Measurements from ENCODE around the gene PLPPR1. TPM values are rescaled to one million over a fixed set of nuclear protein-coding genes. Genes with fewer than 3 reads are reported as not detected.

The PLPPR1 gene
- total and polyA plus RNA-seq, 2 donors (not counting 1 experiment from before 2014, with no cell fraction given), result not detected

- H3K36me3 ChIP-seq (ENCODE audit: control insufficient read depth, insufficient read depth, low read length), result no peaks in the 10 kb centered on the region
- H3K4me3 ChIP-seq (replicated peaks in 1 of 4; ENCODE audit: control extremely low read depth in 1 of 4, insufficient read depth in 1 of 4, low read depth in 3 of 4, low read length in 4 of 4), result no peak overlapping the region
- no peaks in the 10 kb centered on the region for H3K9me3 ChIP-seq (ENCODE audit: control insufficient read depth, insufficient read depth, low read depth, low read length)
- no peak overlapping the region for H3K4me2 ChIP-seq (ENCODE audit: extremely low read depth, insufficient read depth, low read length)
- H4K20me1 ChIP-seq (ENCODE audit: control insufficient read depth, extremely low read depth, insufficient read depth, low read length), result no peaks in the 10 kb centered on the region
- no peaks in the 10 kb centered on the region for H3K27me3 ChIP-seq (ENCODE audit: control insufficient read depth, insufficient read depth, low read length)
- H2AFZ ChIP-seq (ENCODE audit: low read length), result no peak overlapping the region
- no peaks in the 10 kb centered on the region for H3K4me1 ChIP-seq (ENCODE audit: control insufficient read depth, extremely low read depth, insufficient read depth, low read length)
- DNase-seq (ENCODE audit: low read depth in 2 of 2), result no peak
- no peak for TF ChIP-seq EZH2 (IDR thresholded peaks at IDR 0.05; ENCODE audit: low read length, missing control alignments)
- TF ChIP-seq CTCF (conservative IDR thresholded peaks at IDR 0.05 in 1 of 2, IDR thresholded peaks at IDR 0.05 in 1 of 2; ENCODE audit: low read depth in 1 of 2, low read length in 2 of 2), result no peak
- H3K79me2 ChIP-seq (ENCODE audit: control insufficient read depth, insufficient read depth, low read length), result no peaks in the 10 kb centered on the region
- no peak overlapping the region for H3K27ac ChIP-seq (ENCODE audit: insufficient read depth, low read length)
- H3K9ac ChIP-seq (ENCODE audit: insufficient read depth, low read length), result no peak overlapping the region
These were observed 145.4 kb downstream of the PLPPR1 start for GRCh38 chr9:101173907-101174306.

- no peaks in the 10 kb centered on the region for H3K4me1 ChIP-seq (ENCODE audit: control insufficient read depth, extremely low read depth, insufficient read depth, low read length)
- no peak for TF ChIP-seq EZH2 (IDR thresholded peaks at IDR 0.05; ENCODE audit: low read length, missing control alignments)
- TF ChIP-seq CTCF (conservative IDR thresholded peaks at IDR 0.05 in 1 of 2, IDR thresholded peaks at IDR 0.05 in 1 of 2; ENCODE audit: low read depth in 1 of 2, low read length in 2 of 2), result no peak
- H3K4me3 ChIP-seq (replicated peaks in 1 of 4; ENCODE audit: control extremely low read depth in 1 of 4, insufficient read depth in 1 of 4, low read depth in 3 of 4, low read length in 4 of 4), result no peak overlapping the region
- H4K20me1 ChIP-seq (ENCODE audit: control insufficient read depth, extremely low read depth, insufficient read depth, low read length), result no peaks in the 10 kb centered on the region
- H2AFZ ChIP-seq (ENCODE audit: low read length), result no peak overlapping the region
- no peak overlapping the region for H3K4me2 ChIP-seq (ENCODE audit: extremely low read depth, insufficient read depth, low read length)
- no peak overlapping the region for H3K27ac ChIP-seq (ENCODE audit: insufficient read depth, low read length)
- H3K9ac ChIP-seq (ENCODE audit: insufficient read depth, low read length), result no peak overlapping the region
- H3K27me3 ChIP-seq (ENCODE audit: control insufficient read depth, insufficient read depth, low read length), result no peaks in the 10 kb centered on the region
- H3K9me3 ChIP-seq (ENCODE audit: control insufficient read depth, insufficient read depth, low read depth, low read length), result no peaks in the 10 kb centered on the region
- H3K36me3 ChIP-seq (ENCODE audit: control insufficient read depth, insufficient read depth, low read length), result no peaks in the 10 kb centered on the region
- H3K79me2 ChIP-seq (ENCODE audit: control insufficient read depth, insufficient read depth, low read length), result no peaks in the 10 kb centered on the region
- DNase-seq (ENCODE audit: low read depth in 2 of 2), result no peak
These were observed 147.9 kb downstream of the PLPPR1 start for GRCh38 chr9:101176384-101176783.

GRCh38 chr9:101184813-101185278, 156.3 kb downstream of the PLPPR1 start:
- TF ChIP-seq CTCF (conservative IDR thresholded peaks at IDR 0.05 in 1 of 2, IDR thresholded peaks at IDR 0.05 in 1 of 2; ENCODE audit: low read depth in 1 of 2, low read length in 2 of 2) (no peak), EZH2 (IDR thresholded peaks at IDR 0.05; ENCODE audit: low read length, missing control alignments) (no peak)
- H4K20me1 ChIP-seq (ENCODE audit: control insufficient read depth, extremely low read depth, insufficient read depth, low read length), result no peaks in the 10 kb centered on the region
- no peaks in the 10 kb centered on the region for H3K9me3 ChIP-seq (ENCODE audit: control insufficient read depth, insufficient read depth, low read depth, low read length)
- no peak overlapping the region for H3K9ac ChIP-seq (ENCODE audit: insufficient read depth, low read length)
- no peak overlapping the region for H3K4me2 ChIP-seq (ENCODE audit: extremely low read depth, insufficient read depth, low read length)
- no peak overlapping the region for H3K4me3 ChIP-seq (replicated peaks in 1 of 4; ENCODE audit: control extremely low read depth in 1 of 4, insufficient read depth in 1 of 4, low read depth in 3 of 4, low read length in 4 of 4)
- no peak for DNase-seq (ENCODE audit: low read depth in 2 of 2)
- H3K27me3 ChIP-seq (ENCODE audit: control insufficient read depth, insufficient read depth, low read length), result no peaks in the 10 kb centered on the region
- no peak overlapping the region for H2AFZ ChIP-seq (ENCODE audit: low read length)
- H3K79me2 ChIP-seq (ENCODE audit: control insufficient read depth, insufficient read depth, low read length), result no peaks in the 10 kb centered on the region
- H3K36me3 ChIP-seq (ENCODE audit: control insufficient read depth, insufficient read depth, low read length), result no peaks in the 10 kb centered on the region
- H3K27ac ChIP-seq (ENCODE audit: insufficient read depth, low read length), result no peak overlapping the region
- H3K4me1 ChIP-seq (ENCODE audit: control insufficient read depth, extremely low read depth, insufficient read depth, low read length), result no peaks in the 10 kb centered on the region
